GM23248 (cell line): ENCODE data around the gene SLC29A4.

ENCODE experiments used
- EZH2 ChIP-seq: fragments of 200-600 bp; sonication (generic); IDR thresholded peaks from 2 replicates; pipeline ENCODE4 v1.6.1; 2018; ENCODE audit warnings: antibody characterized with exemption, mild to moderate bottlenecking; ENCODE audit not compliant: insufficient read depth, poor library complexity, severe bottlenecking
- EZH2phosphoT487 ChIP-seq: fragments of 200-600 bp; sonication (generic); IDR thresholded peaks from 2 replicates; pipeline ENCODE4 v1.6.1; 2018; ENCODE audit warnings: antibody characterized with exemption, moderate library complexity, mild to moderate bottlenecking, low read depth; ENCODE audit not compliant: insufficient read depth

DNA sequence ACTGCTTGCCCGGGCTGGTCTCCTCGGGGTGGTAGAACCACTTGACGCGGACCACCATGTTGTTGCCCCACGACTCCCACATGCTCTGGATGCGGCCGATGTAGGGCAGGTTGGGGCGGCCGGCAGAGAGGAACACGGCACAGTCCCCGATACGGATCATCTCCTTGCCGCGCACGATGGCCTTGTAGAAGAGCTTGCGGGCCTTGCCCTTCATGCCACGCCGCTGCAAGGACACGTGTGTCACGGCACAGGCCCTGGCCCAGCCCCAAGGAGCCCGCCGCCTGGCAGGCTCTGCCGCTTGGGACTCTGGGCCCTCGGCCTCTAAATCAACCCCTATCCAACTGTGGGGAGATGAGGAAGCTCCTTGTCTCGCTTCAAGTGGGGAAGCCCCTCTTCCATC lies 26.4 kb downstream of the SLC29A4 start:
- no peak for TF ChIP-seq EZH2
- TF ChIP-seq EZH2phosphoT487: no peak
